GM19438 (cell line): Measurements from ENCODE around the gene CRYGN.

Experiments
- ATAC-seq: cut with Tn5 transposase; IDR thresholded peaks from one replicate; pipeline ENCODE4 v1.9.1; 2021; ENCODE audit warnings: low read depth; ENCODE audit not compliant: unreplicated experiment

The CRYGN gene

GRCh38 chr7:151408839-151409666 lies 30.9 kb downstream of the CRYGN start:
- ATAC-seq, result no peak

- ATAC-seq, result no peak
These were observed 31.5 kb downstream of the CRYGN start for GRCh38 chr7:151408498-151408838.

DNA sequence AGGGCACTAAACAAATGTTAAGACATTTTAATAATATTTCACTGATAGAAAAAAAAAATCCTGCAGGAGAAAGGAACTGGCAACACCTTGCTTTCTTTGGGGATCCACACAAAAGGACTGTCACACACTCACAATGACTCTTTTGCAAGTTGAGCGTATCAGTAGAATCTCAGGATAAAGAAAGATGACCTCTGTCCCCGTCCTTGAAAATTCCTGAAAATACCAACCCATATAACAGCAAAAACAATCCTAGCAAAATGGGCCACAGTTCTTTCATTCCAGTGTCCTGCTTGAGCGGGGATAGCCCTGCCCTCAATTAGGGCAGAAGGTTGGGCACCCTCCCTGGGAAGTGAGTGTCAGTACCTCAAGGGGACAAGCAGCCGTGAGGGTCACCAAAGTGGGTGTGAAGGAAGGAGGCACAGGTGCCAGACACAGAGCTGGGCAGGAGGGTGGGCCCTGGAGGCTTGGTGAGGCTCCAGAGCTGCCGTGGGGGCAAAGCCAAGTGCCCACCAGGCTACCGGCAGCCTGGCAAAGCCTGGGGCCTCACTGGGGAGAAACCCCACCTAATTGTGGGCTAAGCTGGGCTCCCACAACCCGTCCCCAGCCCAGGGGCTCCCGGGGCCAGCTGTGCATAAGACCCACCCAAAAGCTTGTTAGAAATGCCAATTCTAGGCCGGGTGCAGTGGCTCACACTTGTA lies 32.9 kb downstream of the CRYGN start:
- ATAC-seq, result no peak

DNA sequence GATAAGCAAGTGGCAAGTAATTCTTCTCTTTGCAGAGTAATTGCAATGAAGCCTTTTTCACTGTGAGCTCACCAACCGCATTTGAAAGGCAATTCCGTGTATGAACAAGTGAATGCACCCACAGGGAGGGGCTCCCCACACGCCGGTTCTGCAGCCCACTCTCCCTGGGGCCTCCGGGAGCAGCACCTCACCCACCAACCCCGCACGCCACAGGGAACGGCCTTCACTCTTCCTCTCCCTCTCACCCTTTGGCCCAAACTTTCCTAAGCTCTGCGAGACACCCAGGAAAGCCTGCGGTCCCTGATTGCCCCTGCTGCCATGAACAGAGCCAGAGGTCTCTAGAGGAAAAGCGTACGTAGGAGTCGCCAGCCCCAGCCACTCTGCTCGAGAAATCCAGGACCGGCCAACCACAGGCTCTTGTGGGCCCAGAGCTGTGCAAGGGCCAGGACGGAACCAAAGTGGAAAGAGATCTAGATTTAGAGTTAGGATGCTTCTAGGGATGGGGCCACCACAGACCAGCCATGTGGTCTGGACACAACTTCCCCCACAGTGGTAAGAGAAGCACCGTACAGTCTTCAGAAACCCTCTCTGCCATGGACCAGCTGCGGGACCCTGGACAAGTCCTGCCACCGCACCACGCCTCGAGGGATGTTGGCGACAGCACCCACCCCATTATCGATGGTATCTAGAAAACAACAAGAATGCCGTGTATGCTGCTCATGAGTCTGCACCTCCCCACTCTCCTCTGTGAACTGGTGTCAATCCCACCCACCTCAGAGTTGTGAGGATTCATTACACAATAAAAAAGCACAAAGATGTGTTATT lies 33.7 kb downstream of the CRYGN start:
- no peak for ATAC-seq

- no peak for ATAC-seq
These were observed 34.4 kb downstream of the CRYGN start for GRCh38 chr7:151405588-151405987.

DNA sequence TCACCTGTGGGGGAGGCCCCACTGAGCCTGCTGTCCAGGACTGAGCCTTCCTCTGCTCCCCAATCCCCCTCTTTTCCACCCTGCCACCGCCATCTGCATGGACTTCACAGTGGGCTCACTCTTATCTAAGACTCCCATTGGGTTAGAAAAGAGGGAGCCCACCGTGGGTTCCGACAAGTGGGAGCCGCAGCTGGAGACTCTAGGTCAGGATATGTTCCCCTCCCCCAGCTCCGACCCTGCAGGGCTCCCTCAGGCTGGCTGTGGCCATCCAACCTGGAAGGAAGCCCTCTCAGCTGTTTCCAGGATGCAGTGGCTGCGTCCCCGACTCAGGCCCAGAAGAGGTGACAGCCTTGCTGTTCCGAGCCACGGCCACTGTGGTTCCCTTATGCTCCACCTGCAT lies 34.9 kb downstream of the CRYGN start:
- no peak for ATAC-seq

- no peak for ATAC-seq
These were observed 35.5 kb downstream of the CRYGN start for GRCh38 chr7:151404216-151405011.

- ATAC-seq, result no peak
These were observed 36.2 kb downstream of the CRYGN start for GRCh38 chr7:151403764-151404163.

GRCh38 chr7:151402029-151402835 lies 37.7 kb downstream of the CRYGN start:
- no peak for ATAC-seq

- no peak for ATAC-seq
These were observed 39.2 kb downstream of the CRYGN start for GRCh38 chr7:151400626-151401315.

DNA sequence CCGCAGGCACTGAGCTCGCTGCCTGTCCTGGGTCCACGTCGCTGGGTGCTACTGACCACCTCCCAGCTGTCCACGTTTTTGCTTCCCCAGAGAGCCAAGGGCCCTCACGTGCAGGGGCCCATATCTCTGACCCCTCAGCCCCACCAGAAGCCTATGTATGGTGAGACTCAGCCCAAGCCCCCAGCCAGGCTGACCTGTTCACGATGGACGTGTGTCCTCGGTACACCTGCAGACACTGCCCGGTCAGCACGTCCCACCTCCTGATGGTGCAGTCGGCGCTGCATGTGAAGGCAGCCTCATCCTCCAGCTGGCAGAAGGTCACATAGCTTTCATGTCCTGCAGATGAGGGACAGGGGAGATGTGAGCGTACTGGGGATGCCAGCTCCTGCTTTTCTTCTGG lies 40.0 kb downstream of the CRYGN start:
- no peak for ATAC-seq

DNA sequence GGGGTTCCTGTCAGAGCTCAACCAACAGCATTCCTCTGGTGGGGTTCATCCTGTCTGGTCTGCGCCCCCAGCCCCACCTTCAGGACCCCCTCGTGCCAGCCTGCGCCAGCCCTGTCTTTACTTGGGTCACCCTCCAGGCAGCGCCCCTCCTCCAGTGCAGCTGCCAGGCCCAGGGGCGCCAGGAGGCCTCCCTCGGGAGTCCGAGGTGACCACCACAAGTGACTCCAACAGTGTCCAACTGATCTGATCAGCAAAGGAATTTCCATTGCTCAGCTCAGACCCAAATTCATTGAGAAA lies 40.7 kb downstream of the CRYGN start:
- no peak for ATAC-seq

DNA sequence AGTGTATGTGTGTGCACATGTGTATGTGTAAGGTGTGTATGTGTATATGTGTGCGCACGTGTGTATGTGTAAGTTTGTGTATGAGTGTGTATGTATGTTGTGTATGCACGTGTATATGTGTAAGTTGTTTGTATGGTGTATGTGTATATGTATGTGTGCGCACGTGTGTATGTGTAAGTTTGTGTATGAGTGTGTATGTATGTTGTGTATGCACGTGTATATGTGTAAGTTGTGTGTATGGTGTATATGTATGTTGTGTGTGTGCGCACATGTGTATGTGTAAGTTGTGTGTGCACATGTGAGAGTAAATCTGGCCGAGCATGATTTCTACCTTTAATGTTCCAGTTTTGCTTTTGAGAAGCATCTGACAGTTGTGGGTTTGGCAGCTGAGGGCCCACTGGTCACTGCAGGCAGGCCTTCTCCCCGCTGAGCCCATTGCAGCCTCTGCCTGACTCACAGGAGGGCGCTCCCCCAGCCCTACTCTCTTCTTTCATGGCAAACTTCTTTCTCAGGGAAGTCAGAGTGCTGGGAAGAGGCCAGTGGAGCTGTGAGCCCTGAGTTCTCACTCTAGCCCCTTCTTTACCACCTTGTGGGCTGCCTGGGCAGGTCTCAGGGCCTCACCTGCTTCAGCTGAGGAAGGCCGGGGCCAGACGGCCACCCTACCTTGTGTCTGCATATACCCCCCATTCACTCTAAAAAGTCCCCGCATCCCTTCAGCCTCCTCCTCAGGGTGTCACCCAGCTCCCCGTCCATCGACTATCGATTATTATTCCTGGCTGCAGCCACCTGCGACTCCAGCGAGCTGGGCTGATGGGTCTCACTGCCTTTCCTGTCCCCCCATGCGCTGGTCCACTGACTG lies 41.3 kb downstream of the CRYGN start:
- no peak for ATAC-seq

DNA sequence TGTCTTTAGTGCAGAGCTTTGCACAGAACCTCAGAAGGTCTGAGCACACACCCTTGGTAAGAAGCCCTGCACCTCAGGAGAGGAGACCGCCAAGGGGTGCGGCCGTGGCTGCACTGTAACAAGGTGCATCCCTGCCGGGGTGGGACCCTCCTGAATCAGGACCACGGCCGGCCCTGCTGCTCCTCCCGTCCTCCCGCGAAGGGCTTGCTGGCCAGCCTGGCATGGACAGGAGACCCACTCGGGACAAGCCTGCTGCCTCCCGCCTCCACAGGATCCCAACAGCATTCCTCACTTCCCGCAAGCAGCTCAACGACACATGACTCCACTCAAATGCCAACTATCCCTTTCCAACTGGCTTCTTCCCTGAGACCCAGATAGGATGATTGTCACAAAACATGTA lies 42.9 kb downstream of the CRYGN start:
- ATAC-seq, result no peak

GRCh38 chr7:151396328-151396970 lies 43.5 kb downstream of the CRYGN start:
- no peak for ATAC-seq

GRCh38 chr7:151395036-151395367 lies 44.9 kb downstream of the CRYGN start:
- ATAC-seq, result no peak

DNA sequence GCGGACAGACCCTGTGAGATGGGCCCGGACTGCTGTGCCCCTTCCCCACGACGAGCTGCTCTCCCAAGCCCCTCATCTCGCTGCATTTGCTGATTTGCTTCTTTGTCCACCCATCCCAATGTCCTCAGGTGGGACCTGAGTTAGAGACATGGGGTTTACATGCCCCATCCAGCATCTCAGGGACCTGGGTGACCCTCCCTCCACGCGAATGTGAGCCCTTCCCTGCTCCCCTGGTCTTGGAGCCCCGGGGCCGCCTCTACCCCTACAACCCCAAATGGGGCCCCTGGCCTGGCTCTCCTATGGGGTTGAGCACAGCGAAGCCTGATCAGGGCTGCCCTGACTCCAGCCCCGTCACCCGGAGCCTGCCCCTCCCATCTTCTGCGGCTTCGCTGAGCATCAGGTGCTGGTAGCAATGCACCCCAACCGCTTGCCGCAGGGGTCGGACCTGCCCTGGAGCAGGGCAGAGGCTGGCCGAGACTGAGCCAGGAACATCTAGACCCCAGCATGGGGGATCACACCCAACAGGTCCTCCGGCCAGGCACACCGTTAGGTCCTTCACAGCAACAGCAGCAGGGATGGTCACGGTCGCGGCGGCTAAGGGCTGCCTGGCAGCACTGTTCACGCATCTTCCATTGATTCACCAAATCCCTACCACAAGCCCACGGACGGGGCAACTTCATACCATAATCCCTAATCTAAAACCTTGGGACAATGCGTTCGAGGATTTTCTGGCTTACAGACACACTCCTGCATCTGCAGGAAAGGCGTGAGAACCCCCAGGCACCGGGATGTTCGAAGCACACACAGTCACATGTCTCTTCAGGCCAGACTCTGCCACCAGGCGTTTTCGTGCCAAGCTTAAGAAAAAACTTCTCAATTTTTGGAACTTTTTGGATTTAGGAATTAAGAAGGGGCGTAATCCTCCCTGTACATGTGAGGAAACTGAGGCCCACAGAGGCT lies 45.6 kb downstream of the CRYGN start:
- no peak for ATAC-seq
